Measurements from ENCODE around the gene ARF5.

ARF5 gene

GRCh38 chr7:127618775-127619174, 30.6 kb downstream of the ARF5 start:
- DNase-seq (ENCODE audit: extremely low read depth, low read depth), result no peak
- no peak for TF ChIP-seq CTCF (IDR thresholded peaks at IDR 0.05; ENCODE audit: low read depth, low read length)

- no peak for TF ChIP-seq CTCF (IDR thresholded peaks at IDR 0.05; ENCODE audit: low read depth, low read length)
- DNase-seq (ENCODE audit: extremely low read depth, low read depth), result no peak
Measured at GRCh38 chr7:127619681-127620405, 31.6 kb downstream of the ARF5 start.

GRCh38 chr7:127620406-127621233, 32.4 kb downstream of the ARF5 start:
- TF ChIP-seq CTCF (IDR thresholded peaks at IDR 0.05; ENCODE audit: low read depth, low read length), result no peak
- no peak for DNase-seq (ENCODE audit: extremely low read depth, low read depth)

- DNase-seq (ENCODE audit: extremely low read depth, low read depth), result no peak
Measured at GRCh38 chr7:127625331-127625730, 37.1 kb downstream of the ARF5 start.

GRCh38 chr7:127628445-127628844, 40.2 kb downstream of the ARF5 start:
- no peak for DNase-seq (ENCODE audit: extremely low read depth, low read depth)
- TF ChIP-seq CTCF (IDR thresholded peaks at IDR 0.05; ENCODE audit: low read depth, low read length), result no peak

More at GRCh38 chr7:127625331-127625730, 37.1 kb downstream of the ARF5 start:
- TF ChIP-seq CTCF (IDR thresholded peaks at IDR 0.05; ENCODE audit: low read depth, low read length), result no peak

GRCh38 chr7:127629268-127629854, 41.1 kb downstream of the ARF5 start:
- TF ChIP-seq CTCF (IDR thresholded peaks at IDR 0.05; ENCODE audit: low read depth, low read length), result peak; percentile 28

More at GRCh38 chr7:127629268-127629854, 41.1 kb downstream of the ARF5 start:
- DNase-seq (ENCODE audit: extremely low read depth, low read depth), result no peak

Measured in AG09319 (cell line).